Medulla oblongata (tissue), 1 donor: Measurements from ENCODE around the gene CLTCL1.

Experiments
- DNase-seq: peaks from one replicate; pipeline ENCODE4 v3.0.0-alpha.2; 2015; ENCODE audit errors: extremely low spot score

The CLTCL1 gene

DNA sequence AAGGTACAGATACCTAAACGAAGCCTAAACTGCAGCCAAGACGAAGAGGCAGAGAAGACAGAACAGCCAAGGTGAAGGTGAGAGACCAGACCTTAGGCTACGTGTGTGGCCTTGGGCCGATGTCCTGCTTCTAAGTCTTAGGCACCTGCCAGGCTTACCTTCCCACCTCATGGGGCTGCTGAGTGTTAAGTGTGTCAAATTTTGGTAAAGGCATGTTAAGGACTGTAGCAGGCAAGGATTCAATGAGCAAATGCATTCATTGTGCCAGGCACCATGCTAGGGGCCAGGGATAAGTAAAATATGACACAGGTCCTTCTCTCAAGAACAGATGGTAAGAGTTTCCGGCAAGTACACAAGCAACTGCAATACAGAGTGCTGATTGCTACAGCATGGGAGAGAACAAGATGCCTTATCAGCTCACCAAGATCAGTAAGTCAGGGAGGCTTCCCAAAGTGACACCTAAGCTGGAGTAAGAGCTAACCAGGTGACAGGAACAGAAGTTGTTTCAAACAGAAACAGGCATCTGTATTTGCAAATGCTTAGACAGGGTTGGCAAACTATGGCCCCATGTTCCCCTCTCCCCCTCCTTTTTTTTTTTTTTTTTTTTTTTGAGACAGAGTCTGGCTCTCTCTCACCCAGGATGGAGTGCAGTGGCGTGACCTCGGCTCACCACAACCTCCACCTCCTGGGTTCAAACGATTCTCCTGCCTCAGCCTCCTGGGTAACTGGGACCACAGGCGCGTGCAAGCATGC lies 46.7 kb downstream of the CLTCL1 start:
- DNase-seq = no peak

DNA sequence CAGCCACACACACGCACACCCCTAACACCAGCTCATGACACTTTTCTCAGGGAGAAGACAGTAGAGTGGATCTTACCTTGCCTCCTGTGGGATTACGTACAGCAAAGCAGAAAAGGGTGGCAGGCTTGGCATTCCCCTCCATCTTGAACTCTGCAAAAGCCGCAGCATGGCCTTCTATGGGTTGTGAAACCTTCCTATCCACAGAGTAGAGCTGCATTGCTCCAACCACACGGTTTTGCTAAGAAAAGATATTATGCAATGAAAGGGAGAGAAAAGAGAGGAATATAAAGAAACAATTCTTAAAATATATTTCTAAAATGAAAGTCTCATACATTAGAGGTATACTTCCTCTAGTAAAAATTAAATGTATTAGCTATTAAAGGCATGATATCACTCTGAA lies 48.8 kb downstream of the CLTCL1 start:
- DNase-seq = no peak

DNA sequence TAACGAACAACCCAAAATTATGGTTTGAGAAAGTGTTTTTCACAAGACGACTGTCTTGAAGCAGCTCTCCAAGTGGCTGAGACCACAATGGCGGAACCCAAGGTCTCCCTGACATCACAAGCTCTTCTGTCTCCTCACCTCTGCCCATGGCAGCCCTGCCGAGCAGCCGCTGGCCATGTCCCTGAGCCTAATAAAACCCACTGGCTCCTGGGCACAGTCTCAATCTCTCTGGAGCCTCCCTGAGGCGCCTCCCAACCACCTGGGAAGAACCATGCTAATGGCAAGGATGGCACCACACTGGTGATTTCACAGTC lies 50.0 kb downstream of the CLTCL1 start:
- no peak for DNase-seq

DNA sequence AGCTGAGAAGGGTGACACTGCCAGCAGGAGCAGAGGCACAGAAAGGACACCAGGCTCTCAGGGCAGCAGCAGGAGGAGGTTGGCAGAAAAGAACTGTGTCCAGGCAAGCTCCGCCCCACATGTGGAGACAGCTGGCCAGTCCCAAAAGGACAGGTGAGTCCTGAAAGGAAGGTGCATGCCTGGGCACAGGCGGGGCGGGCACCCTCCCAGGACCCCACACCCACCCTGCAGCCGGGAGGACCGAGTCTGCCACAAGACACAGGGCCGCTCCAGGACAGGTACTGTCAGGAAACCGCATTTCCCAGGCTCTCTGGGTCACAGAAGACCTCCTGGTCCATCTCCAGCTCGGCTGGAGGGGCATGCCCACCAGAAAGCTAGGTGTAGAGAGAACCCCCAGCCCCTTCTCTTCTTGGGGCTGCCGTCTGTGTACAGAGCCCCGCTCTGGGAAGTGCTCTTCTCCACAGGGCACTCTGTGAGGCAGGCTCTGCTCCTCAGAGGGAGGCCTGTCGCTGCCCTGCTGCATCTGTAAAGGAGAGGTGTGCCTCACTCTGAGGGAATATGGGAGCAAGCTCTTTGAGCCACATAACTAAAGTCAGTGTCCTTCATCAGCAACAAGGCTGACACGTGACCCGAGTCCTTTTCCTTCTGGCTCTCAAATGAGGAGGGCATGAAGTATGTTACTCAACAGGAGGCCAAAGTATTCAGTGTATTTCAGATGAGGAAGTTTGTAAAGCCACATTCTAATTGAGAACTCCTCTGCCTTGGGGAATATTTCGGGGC lies 50.5 kb downstream of the CLTCL1 start:
- no peak for DNase-seq

DNA sequence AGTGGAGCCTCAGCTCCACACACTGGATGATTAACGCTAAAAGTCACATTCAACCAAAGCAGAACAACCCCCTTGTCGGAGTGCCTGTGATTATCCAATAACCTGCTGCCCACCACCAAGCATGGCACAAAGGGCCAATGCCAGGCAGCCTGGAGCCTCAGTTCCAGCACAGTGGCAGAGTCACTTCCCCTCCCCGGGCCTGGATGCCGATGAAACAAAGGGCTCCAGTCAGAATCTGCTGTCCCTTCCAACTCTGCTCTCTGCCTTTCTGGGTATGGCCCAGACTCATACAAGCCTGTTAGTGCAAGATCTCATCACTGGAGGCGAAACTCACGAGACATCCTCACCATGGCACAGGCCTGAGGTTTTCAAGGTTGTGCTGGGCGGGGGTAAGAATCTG lies 52.1 kb downstream of the CLTCL1 start:
- peak; percentile 86 for DNase-seq

DNA sequence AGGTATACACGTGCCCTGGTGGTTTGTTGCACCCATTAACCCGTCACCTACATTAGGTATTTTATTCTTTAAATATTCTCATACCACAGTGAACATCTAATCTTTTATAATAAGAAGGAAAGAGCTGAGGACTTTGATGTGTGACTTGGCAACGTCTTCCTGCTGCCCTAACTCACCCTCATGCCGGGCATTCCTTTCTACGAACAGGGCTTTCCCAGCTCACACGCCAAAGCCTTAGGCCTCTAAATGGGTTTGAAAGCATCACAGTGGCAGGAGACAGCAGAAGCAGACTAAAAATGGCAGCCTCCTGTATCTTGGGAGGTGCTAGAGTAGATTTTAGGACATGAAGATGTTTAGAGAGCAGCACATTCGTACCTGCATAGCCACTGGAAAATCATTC lies 52.6 kb downstream of the CLTCL1 start:
- no peak for DNase-seq

DNA sequence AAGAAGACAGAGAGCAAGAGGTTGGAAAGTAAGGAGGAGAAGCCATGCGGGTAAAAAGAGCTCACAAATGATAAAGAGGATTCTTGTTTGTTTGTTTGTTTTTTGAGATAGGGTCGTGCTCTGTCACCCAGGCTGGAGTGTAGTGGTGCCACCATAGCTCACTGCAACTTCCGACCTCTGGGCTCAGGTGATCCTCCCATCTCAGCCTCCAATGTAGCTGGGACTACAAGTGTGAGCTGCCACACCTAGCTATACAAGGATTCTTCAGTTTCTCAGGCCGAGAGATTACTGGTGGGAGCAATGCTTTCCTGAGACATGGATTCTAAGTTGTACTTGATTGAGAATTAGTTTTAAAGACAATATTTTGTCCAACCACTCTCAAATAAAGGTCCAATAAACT lies 55.6 kb downstream of the CLTCL1 start:
- DNase-seq = no peak

DNA sequence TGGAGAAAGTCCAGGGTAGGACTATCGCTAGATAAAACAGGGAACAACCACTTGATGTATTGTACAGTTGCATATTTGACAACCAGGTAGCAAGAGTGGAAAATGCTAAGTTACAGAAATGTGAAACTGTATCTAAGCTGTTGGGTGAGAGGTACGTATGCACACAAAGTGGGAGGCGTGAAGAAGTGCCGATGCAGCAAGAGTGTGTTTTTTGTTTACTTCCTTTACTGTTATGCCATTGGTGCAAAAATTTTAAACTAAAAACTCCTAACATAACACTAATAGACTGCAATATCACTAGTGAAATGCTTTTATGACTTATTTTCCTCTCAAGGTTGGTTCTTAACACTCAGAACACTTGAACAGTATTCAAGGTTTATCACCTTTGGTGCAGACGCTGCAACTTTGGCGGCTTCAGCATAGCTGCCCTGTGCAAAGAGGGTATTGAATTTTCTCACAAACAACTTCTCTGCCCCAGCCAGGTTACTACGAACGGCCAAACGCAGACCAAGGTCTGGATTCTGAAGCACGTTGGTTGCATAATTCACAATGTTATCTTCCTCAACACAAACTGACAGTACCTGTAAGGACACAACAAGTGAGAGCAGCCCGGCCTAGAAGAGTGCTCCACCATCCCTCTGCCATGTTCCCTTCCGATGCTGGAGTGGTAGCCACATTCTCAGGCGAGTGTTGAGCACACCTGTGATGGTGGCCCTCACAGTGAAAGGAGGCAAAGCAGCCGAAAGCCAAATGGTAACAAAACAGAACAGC lies 57.2 kb downstream of the CLTCL1 start:
- DNase-seq = no peak

DNA sequence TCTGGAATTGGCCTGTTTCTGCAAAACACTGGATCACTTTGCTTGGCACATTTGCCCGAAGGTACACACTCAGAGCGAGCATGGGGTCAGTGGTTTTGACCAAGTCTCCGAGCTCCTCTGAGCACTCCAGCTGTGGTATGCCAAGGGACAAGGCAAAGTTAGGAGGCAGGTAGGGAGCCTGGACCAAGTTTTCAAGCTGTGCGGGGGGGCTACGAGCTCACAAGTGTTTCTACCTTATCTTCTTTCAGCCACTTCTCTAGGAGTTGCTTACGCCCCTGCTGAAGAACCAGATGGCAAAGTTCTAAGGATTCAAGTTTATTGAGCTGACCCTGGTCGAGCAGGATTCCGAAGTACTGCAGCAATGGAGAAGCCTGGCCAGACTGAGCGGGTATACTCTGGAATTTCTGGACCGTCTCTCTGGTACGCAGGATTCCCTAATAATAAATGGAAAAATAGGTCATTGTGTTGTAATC lies 58.3 kb downstream of the CLTCL1 start:
- no peak for DNase-seq

DNA sequence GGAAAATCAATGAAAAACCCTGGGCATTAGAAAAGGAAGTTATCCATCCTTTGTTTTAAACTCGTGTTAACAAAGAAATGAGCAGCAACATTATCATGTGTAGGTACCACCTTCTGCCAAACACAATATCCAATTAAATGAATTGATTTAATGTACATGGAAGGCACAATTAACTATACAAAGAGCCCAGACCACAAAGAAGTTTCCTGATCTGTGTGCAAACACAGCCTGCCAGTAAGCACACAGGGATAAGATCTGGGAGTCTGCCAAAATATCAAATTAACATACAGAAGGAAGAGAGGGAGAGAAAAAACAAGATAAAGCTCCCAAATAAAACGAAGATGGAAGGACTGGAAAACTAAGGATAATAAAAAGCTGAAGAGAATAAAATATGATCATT lies 58.9 kb downstream of the CLTCL1 start:
- no peak for DNase-seq

DNA sequence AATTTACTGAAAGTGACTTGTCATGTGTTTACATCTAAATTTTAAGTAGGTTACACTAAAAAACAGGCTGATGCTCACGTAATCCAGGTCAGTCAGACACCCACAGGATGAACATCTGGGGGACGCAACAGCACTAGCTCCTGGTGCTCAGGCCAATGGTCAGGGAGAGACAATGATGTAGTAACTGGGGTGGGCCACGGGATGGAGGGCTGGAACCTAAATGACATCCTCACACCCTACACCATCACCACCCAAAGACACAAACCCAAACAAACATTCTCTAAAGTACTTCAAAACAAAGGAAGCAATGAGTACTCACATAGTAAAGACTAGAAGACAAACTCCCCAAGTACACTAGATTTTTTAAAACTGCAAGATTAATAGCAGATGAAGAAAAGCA lies 59.5 kb downstream of the CLTCL1 start:
- no peak for DNase-seq

DNA sequence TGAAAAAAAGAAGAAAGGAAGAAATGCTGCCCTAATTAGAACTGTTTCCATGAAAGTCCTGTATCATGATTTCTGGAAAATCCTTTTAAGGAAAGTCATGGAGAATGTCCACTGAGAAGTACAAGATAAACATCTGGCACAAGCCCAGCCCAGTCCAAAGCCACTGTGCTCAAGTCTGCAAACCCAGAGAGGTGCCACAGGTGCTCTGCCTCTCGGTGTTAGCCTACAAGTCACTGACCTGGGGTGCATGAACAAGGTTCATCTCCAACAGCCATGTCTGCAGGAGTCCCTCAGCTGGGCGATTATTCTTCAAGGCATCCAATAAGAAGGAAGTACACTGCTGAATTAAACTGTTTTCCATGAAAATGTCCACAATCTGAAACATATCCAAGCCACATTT lies 61.9 kb downstream of the CLTCL1 start:
- no peak for DNase-seq

DNA sequence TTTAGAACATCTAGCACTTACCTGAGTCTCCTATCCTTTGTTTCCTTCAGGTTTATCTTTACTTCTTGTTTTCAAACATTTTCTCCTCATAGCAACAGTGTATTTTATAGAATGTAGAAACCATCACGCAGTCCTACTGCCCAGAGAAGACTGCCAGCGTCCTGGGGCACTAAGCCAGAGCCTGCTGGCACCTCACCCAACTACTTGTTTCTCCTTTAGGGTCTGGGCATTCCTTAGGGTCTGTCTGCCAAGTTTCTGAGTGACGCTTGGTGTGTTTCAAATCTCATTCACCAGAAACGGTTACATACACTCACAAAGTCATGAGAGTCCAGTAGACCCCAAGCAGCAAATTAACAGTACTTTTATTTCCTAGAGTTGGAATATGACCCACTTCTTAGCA lies 63.3 kb downstream of the CLTCL1 start:
- DNase-seq = peak; percentile 57

DNA sequence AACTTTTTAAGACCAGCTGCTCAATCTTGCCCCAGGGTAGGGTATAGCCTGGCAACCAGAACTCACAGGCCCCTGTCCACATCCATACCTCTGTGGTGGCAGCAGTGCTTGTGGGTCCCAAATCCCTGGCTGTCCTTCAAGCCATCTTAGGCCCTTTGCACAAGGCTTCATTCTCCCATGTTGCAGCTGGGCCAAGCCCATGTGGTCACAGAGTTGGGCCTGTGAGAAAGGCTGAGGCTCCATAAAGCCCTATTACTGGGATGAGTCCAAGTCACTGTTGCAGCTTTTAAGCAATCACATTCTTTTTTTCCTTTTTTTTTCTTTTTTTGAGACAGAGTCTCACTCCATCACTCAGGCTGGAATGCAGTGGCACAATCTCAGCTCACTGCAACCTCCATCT lies 65.1 kb downstream of the CLTCL1 start:
- DNase-seq = no peak

DNA sequence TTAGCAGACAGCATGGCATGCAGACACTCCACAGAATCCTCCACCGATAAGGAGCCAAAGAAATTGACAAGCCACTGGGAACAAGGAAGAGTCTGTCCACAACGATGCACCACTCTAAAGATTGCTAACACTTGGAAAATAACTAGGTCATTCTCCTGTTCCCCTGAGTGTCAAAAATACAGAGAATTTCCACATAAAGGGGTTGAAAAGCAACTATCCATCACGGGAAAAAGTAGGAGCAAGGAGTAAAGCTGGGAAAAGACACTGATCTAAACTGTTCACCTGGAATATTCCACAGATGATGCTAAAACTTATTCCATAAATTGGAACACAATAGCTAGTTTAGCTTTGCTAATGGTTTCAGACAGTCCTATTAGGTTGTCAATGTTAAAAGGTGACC lies 66.0 kb downstream of the CLTCL1 start:
- no peak for DNase-seq

DNA sequence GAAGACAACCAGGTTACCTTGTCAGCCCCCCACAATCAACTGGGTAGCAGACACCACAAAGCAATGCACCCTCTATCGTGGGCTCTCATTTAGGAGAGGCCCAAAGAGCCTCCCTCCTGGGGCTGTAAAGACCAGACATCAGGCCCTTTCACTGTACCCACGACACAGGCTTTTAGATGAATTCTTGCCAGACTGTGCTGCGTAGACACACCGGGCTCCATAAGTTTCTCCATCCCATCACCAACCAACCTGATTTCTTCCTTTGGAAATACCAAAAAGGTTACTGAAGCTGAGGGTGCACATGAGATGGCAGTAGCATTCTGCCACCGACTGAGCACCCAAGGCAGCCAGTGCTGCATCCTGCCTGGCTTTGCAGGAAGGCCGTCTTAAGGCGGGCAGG lies 66.5 kb downstream of the CLTCL1 start:
- no peak for DNase-seq

DNA sequence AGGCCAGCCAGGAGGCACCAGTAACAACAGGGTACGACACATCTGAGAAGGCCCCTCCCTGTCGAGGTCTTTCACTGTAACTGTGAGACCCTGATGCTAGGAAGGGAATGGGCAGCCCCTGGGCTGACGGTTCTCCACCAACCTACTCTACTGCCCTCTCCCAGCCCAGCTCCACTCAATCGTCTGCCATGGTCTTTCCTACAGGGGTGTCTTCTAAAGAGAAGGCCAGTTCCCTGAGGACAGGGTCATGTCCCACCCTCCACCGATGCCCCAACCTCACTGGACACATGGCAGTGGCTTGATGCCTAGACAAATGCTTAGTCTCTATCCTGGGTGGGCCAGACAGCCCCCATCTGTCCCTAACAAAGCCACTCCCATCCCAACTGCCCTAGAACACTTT lies 67.0 kb downstream of the CLTCL1 start:
- DNase-seq = no peak

DNA sequence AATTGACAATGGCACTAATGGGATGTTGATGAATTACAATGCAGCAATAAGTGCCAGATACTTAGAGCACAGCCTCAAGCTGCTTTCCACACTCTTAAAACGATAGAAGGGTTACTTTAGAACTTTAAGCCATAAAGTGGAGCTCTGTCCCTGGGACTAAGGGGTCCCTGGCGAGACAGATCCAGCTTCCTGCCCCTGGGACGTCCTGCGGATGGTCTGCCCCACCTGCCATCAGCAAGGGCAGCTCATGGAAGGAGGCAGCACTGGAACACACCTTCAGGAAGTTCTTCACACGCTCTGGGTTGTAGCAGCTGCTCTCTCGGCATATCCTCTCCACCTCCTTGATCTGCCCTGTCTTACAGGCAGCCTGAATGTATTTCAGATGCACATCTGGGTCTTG lies 67.9 kb downstream of the CLTCL1 start:
- DNase-seq = no peak

DNA sequence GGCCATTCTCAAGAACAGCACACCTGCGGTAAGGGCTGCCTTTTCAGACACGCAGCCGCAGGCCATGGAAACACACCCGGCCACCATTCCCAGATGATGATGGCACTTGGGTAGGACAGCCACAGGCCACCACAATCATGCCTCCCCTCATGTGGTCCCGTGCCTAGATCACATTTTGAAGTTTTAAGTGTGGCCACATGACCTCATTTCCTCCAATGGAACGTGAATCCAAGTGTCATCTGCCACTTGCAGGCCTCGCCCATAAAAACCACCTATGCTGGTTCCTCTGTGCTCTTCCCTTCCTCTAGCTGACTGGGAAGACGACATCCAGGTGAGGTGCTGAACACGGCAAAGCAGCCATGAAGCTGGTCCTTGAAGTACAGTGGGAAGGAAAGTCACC lies 68.4 kb downstream of the CLTCL1 start:
- no peak for DNase-seq

DNA sequence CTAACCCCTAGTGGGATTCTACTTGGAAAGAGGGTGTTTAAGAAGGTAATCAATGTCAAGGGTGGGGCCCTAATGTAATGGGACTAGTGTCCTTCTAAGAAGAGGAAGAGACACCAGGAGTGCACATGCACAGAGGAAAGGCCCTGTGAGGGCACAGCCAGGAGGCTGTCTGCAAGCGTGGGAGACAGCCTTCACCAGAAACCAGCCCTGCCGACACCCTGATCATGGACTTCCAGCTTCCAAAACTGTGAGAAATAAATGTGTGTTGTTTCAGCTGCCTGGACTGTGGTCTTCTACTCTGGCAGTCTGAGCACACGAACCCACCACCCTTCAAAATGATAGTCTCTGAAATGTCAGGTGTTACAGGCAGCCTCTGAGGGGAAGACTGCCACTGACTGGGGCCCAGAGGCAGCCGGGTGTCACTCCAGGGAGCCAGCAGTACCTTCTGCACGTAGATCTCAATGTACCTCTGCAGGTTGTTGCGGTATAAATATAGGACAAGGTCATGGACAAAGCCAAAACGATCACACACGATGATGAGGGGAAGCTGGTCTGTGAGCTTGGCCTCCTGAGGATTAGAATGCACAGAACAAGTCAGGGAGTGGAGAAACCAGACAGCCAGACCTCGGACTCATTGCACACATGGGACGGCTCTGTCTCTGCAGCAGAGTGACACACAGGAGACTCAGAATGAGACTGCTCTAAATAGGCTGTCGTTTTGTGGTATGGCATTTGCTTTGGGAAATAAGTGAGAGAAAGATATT lies 69.1 kb downstream of the CLTCL1 start:
- DNase-seq = no peak

DNA sequence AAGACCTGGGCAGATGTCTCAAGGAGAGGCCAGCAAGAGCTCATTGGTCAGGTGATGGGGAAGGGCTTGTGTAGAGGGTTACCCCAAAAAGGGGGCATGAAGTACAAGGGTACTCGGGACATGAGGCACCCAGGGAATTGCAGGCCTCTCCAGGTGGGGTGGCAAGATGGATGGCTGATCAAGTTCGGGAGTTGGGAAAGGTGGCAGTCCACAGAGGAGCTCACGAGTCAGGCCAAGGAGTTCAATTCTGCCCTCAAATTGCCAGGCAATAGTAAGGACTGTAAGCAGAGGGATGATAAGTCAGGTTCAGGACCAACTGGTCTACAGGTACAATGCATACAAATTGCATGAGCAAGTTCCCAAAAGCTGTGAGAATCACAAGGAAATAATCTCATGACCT lies 70.7 kb downstream of the CLTCL1 start:
- DNase-seq = no peak
